Large intestine (tissue), 12 donors: ENCODE data around the gene CD7. TPM values are rescaled to one million over a fixed set of nuclear protein-coding genes. Genes with fewer than 3 reads are reported as not detected.
A peak's percentile ranks its signal among the peaks of the same experiment; 100 is the strongest.
"Not testable (repeated sequence)": the region's sequence is repeated elsewhere in the genome, so short reads cannot be mapped to it uniquely, and the experiment has no call there.

ENCODE experiments used
- DNase-seq, 2 donors: peaks; one replicate each; pipeline versions ENCODE4 v3.0.0 to v3.0.0-alpha.2; 2013
- H3K27ac ChIP-seq: one replicate; pipeline ENCODE4 v1.5.1; 2013; ENCODE audit warnings: low read length
- H3K27me3 ChIP-seq: 2 replicates; pipeline ENCODE4 v1.6.1; 2013; ENCODE audit warnings: low read length; ENCODE audit not compliant: control insufficient read depth, insufficient read depth
- H3K36me3 ChIP-seq: 2 replicates; pipeline ENCODE4 v1.6.1; 2013; ENCODE audit warnings: low read length; ENCODE audit not compliant: control insufficient read depth, insufficient read depth
- H3K4me1 ChIP-seq: one replicate; pipeline ENCODE4 v1.6.1; 2013; ENCODE audit warnings: low read length; ENCODE audit not compliant: control insufficient read depth, insufficient read depth
- H3K4me3 ChIP-seq: one replicate; pipeline ENCODE4 v1.5.1; 2013; ENCODE audit warnings: low read length
- H3K9me3 ChIP-seq: one replicate; pipeline ENCODE4 v1.6.1; 2013; ENCODE audit warnings: mild to moderate bottlenecking, low read depth, low read length, moderate library complexity; ENCODE audit not compliant: control insufficient read depth
- WGBS: methylation state at CpG from one replicate; pipeline ENCODE4 v1.1.5; 2013; ENCODE audit warnings: low lambda C conversion rate; ENCODE audit not compliant: insufficient coverage; 5-methylcytosine and 5-hydroxymethylcytosine counted together
- long read RNA-seq, 11 donors: transcript quantifications; one replicate each; lab custom pipeline, GENCODE V29; 2026
- polyA plus RNA-seq: library from polyadenylated mRNA; unstranded; fragments of 120-200 nt; gene quantifications from one replicate; pipeline ENCODE4 v1.2.1, GENCODE V29; 2013

The CD7 gene
- 8.6 TPM for polyA plus RNA-seq
- long read RNA-seq, donor 1, partial matches to known transcripts: 0 of 5 reads
- long read RNA-seq, donor 1, other reads (novel, unspliced or antisense): 0 of 5 reads
- long read RNA-seq, donor 2, transcript CD7-201 (4 exons, 1,281 nt): major isoform, 6 of 7 reads
- long read RNA-seq, donor 2, partial matches to known transcripts: 0 of 7 reads
- long read RNA-seq, donor 2, other reads (novel, unspliced or antisense): 0 of 7 reads
- long read RNA-seq, donor 3: 0 reads
- long read RNA-seq, donor 4, partial matches to known transcripts: 0 of 3 reads
- long read RNA-seq, donor 4, other reads (novel, unspliced or antisense): 0 of 3 reads
- long read RNA-seq, donor 5, partial matches to known transcripts: 0 of 5 reads
- long read RNA-seq, donor 5, other reads (novel, unspliced or antisense): 0 of 5 reads
- long read RNA-seq, donor 6, partial matches to known transcripts: 0 of 5 reads
- long read RNA-seq, donor 6, other reads (novel, unspliced or antisense): 0 of 5 reads
- long read RNA-seq, donor 7: 0 reads
- long read RNA-seq, donor 8, transcript CD7-201 (4 exons, 1,281 nt): major isoform, 6 of 7 reads
- long read RNA-seq, donor 8, partial matches to known transcripts: 0 of 7 reads
- long read RNA-seq, donor 8, other reads (novel, unspliced or antisense): 0 of 7 reads
- long read RNA-seq, donor 9, partial matches to known transcripts: 6 of 11 reads
- long read RNA-seq, donor 9, other reads (novel, unspliced or antisense): 0 of 11 reads
- long read RNA-seq, donor 10, transcript CD7-201 (4 exons, 1,281 nt): major isoform, 6 of 12 reads
- long read RNA-seq, donor 10, partial matches to known transcripts: 5 of 12 reads
- long read RNA-seq, donor 10, other reads (novel, unspliced or antisense): 0 of 12 reads
- long read RNA-seq, donor 11, partial matches to known transcripts: 0 of 4 reads
- long read RNA-seq, donor 11, other reads (novel, unspliced or antisense): 0 of 4 reads

DNA sequence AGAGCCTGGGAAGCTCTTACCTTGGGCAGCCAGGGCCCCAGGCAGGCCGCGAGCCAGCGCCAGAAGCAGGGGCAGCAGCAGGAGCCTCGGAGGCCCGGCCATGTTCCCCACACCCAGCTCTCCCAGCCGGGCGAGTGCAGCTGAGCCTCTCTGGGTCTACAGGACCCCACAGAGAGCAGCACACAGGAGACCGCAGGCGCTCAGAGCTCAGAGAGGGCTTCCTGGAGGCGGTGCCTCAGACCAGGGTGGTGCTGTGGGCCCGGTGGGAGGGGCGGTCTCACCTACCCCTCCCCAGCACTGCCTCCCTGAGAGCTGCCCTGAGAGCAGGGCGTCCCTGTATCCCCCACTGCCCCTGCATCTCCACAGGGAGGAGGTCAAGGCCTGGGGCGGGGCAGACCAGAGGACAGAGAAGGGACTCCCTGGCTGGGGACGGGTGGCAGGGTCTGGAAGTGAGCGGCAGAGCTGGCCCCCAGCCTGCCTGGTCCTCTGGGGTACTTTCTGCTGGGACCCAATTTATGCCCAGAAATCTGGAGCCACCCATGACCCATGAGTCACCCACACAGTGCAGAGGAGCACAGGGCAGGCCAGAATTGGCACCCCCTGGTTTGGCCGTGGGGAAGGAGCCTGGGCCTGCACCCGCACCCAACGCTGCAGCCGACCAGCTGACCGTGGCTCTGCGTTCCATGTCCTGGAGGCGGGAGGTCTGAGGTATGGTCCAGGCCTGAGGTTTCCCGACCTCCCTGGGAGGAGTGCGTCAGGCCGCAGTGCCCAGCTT lies at the start of gene CD7:
TSS of gene CD7 (minus strand) at position 215 of the 775 bp plus-strand sequence. CDS start at position 102, 113 bp downstream.
- Histone ChIP-seq H3K36me3 (no peaks in the 10 kb centered on the region), H3K9me3 (peaks cover 14% of the 10 kb centered on the region), H3K4me3 (no peak within 1 kb of the TSS), H3K4me1 (peaks cover 32% of the 10 kb centered on the region), H3K27ac (no peak within 1 kb of the TSS), H3K27me3 (peaks cover 11% of the 10 kb centered on the region)
- no CpG with 5 or more reads among the region's 26 CpGs for WGBS
- no peak for DNase-seq

DNA sequence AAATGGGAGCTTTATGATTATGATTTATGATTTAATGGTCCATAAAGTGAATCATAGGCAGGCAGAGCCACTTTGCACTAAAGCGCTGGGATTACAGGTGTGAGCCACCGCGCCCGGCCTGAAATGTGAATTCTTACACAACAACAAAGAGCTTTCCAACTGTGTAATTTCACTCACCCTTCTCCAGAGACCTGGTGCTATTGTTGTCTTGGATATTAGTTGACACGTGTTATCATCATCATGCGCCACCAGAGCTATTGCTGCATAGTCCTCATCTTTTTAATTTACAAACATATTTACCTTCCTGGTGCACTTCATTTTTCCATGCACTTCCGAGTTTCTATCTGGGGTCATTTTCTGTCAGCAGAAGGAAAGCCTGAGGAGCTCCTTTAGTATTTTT lies 49.3 kb upstream of the CD7 start:
- DNase-seq: peak; percentile 36 to 51
- Histone ChIP-seq H3K4me3 (no peak overlapping the region), H3K36me3 (no peaks in the 10 kb centered on the region), H3K27ac (no peak overlapping the region), H3K9me3 (peaks cover 6% of the 10 kb centered on the region), H3K4me1 (peaks cover 11% of the 10 kb centered on the region), H3K27me3 (peaks cover 26% of the 10 kb centered on the region)
- WGBS: no CpG with 5 or more reads among the region's 7 CpGs

- Histone ChIP-seq H3K4me3 (no peak overlapping the region), H3K27ac (no peak overlapping the region), H3K36me3 (no peaks in the 10 kb centered on the region), H3K4me1 (peaks cover 9% of the 10 kb centered on the region), H3K9me3 (peaks cover under 1% of the 10 kb centered on the region), H3K27me3 (peaks cover 19% of the 10 kb centered on the region)
- no CpG with 5 or more reads among the region's 6 CpGs for WGBS
- no peak for DNase-seq
Observed at GRCh38 chr17:82365606-82366295, 48.3 kb upstream of the CD7 start.

GRCh38 chr17:82361885-82362633 lies 44.7 kb upstream of the CD7 start:
- no peak for DNase-seq
- no peak overlapping the region for H3K27ac ChIP-seq
- WGBS: no CpG with 5 or more reads among the region's 6 CpGs
- H3K4me1 ChIP-seq: peaks cover 4% of the 10 kb centered on the region
- H3K36me3 ChIP-seq: no peaks in the 10 kb centered on the region
- H3K4me3 ChIP-seq: no peak overlapping the region
- H3K9me3 ChIP-seq: peaks cover 3% of the 10 kb centered on the region
- peaks cover 12% of the 10 kb centered on the region for H3K27me3 ChIP-seq

- DNase-seq, H3K36me3 ChIP-seq, H3K9me3 ChIP-seq, H3K4me1 ChIP-seq, H3K27ac ChIP-seq, H3K4me3 ChIP-seq: not testable (repeated sequence)
- H3K27me3 ChIP-seq: peaks cover 22% of the 10 kb centered on the region
- WGBS: 100% methylated on average over 1 of the region's 1 CpG
Observed at GRCh38 chr17:82359451-82360074, 42.2 kb upstream of the CD7 start.

DNA sequence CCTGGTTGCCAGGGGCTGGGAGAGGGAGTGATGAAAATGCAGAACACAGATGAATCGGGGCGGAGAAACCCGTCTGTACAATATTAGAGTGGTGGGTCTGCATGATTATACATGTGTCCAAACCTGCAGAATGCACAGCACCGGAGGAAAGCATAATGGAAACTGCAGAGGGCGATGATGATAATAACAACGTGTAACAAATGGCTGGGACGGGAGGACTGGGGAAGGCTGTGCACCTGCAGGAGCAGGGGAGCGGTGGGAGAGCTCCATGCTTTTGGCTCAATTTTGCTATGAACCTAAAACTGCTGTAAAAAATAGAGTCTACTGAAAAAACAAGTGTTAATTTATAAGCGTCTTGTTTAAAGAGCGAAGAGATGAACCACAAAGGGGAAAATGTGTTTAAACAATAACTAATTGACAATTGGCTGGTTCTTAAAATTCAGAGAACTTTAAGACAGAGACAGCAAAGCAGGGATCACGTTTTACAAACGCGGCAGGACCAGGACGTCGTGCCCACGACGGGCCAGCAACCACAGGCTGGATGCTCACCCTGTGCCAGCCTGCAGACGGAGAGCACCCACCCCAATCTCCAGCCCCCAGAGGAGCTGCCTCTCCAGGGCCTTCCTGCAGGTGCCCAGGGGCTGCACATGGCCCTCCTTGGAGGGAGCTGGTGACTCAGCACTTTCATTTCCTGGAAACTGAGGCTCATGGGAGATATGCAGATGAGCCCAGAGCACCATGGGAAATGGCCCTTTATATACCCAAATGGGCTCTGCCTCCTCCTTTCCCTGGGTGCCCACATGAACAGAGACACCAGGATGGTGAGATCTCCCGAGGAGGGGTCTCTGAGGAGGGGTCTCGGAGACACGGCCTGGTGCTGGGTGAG lies 41.3 kb upstream of the CD7 start, which contains the start of gene TEX19:
TSS of gene TEX19 (plus strand) at position 783 of the 886 bp plus-strand sequence. CDS start 2,904 bp downstream, outside the sequence.
- WGBS: 82% methylated on average over 3 of the region's 21 CpGs
- no peak for DNase-seq
- peaks cover 3% of the 10 kb centered on the region for H3K9me3 ChIP-seq
- peaks cover 22% of the 10 kb centered on the region for H3K27me3 ChIP-seq
- H3K4me3 ChIP-seq: no peak within 1 kb of the TSS
- no peaks in the 10 kb centered on the region for H3K36me3 ChIP-seq
- no peaks in the 10 kb centered on the region for H3K4me1 ChIP-seq
- no peak within 1 kb of the TSS for H3K27ac ChIP-seq

DNA sequence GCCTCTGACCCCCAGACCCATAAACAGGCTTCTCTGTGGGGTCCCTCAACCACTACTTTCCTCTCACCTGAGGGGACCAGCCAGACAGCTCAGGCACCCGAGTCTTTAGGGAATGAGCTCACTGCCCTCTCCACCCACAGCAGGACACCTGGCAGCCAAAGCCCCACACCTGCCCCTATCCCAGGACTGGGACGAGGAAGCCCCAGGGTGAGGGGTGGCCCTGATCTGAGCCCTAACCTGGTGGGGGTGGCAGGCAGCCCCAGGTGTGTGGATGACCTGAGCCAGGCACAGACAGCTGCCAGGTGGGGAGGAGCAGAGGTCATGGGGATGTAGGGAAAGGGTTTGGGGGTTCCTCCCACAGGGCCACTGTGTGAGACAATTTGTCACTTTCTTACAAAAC lies 40.0 kb upstream of the CD7 start:
- H3K27ac ChIP-seq: no peak overlapping the region
- H3K4me3 ChIP-seq: no peak overlapping the region
- H3K9me3 ChIP-seq: peaks cover 3% of the 10 kb centered on the region
- H3K36me3 ChIP-seq: no peaks in the 10 kb centered on the region
- DNase-seq: no peak
- peaks cover 22% of the 10 kb centered on the region for H3K27me3 ChIP-seq
- no peaks in the 10 kb centered on the region for H3K4me1 ChIP-seq
- WGBS: no CpG with 5 or more reads among the region's 2 CpGs

- no peak for DNase-seq
- no peak overlapping the region for H3K27ac ChIP-seq
- H3K36me3 ChIP-seq: no peaks in the 10 kb centered on the region
- peaks cover 3% of the 10 kb centered on the region for H3K9me3 ChIP-seq
- peaks cover 22% of the 10 kb centered on the region for H3K27me3 ChIP-seq
- no peaks in the 10 kb centered on the region for H3K4me1 ChIP-seq
- H3K4me3 ChIP-seq: no peak overlapping the region
- WGBS: 53% methylated on average over 3 of the region's 20 CpGs
Observed at GRCh38 chr17:82356845-82357355, 39.5 kb upstream of the CD7 start.
